Effector memory CD4-positive, alpha-beta T cell (primary cell): ENCODE measurements around the gene STK31.
"Not testable (repeated sequence)": the region's sequence is repeated elsewhere in the genome, so short reads cannot be mapped to it uniquely, and the experiment has no call there.

Experiments
- DNase-seq, 3 donors: peaks; one replicate each; pipeline ENCODE4 v3.0.0-alpha.2; 2020
- H3K27ac ChIP-seq: 2 replicates; pipeline ENCODE4 v1.7.0; 2013; ENCODE audit warnings: mild to moderate bottlenecking, low read length, moderate library complexity; ENCODE audit not compliant: insufficient read depth, poor library complexity, severe bottlenecking
- H3K27me3 ChIP-seq: replicated peaks from 2 replicates; pipeline ENCODE4 v1.7.0; 2013; ENCODE audit warnings: mild to moderate bottlenecking, low read length; ENCODE audit not compliant: insufficient read depth, control insufficient read depth, poor library complexity, severe bottlenecking
- H3K36me3 ChIP-seq: 2 replicates; pipeline ENCODE4 v1.7.0; 2013; ENCODE audit warnings: mild to moderate bottlenecking, low read length, moderate library complexity; ENCODE audit not compliant: control insufficient read depth, insufficient read depth
- H3K4me1 ChIP-seq: 2 replicates; pipeline ENCODE4 v1.7.0; 2013; ENCODE audit warnings: low read length, mild to moderate bottlenecking; ENCODE audit not compliant: control insufficient read depth, insufficient read depth, poor library complexity, severe bottlenecking
- H3K4me3 ChIP-seq: 2 replicates; pipeline ENCODE4 v1.7.0; 2013; ENCODE audit warnings: low read length, low read depth, mild to moderate bottlenecking; ENCODE audit not compliant: insufficient read depth, poor library complexity, severe bottlenecking
- H3K9me3 ChIP-seq: 2 replicates; pipeline ENCODE4 v1.7.0; 2013; ENCODE audit warnings: mild to moderate bottlenecking, low read length, moderate library complexity; ENCODE audit not compliant: control insufficient read depth

STK31 gene

DNA sequence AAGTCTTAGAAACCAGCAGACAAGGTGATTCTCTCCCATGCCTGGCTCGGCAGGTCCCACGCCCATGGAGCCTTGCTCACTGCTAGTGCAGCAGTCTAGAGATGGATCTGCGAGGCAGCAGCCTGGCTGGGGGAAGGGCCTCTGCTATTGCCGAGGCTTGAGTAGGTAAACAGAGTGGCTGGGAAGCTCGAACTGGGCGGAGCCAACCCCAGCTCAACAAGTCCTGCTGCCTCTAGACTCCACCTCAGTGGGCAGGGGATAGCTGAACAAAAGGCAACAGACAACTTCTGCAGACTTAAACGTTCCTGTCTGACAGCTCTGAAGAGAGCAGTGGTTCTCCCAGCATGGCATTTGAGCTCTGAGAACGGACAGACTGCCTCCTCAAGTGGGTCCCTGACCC is 134.8 kb downstream of the STK31 start:
- not testable (repeated sequence) for H3K9me3 ChIP-seq, H3K36me3 ChIP-seq, H3K4me3 ChIP-seq, H3K27ac ChIP-seq, H3K27me3 ChIP-seq, DNase-seq, H3K4me1 ChIP-seq

DNA sequence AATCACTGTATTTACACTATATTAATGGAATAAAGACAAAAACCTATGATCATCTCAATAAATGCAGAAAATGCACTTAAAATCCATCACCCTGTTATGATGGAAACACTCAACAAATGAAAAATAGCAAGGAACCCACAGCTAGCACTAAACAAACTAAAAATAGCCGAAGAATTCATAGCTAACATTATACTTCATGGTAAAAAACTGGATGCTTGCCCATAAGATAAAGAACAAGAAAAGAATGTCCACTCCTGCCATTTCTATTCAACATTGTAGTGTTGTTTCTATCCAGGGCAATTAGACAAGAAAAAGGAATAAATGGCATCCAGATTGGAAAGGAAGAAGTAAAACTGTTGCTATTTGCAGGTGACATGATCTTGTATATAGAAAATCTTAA is 142.1 kb downstream of the STK31 start:
- Histone ChIP-seq H3K4me1 (no peaks in the 10 kb centered on the region), H3K27ac (no peak overlapping the region), H3K4me3 (no peak overlapping the region), H3K9me3 (no peaks in the 10 kb centered on the region), H3K27me3 (no peaks in the 10 kb centered on the region), H3K36me3 (no peaks in the 10 kb centered on the region)
- DNase-seq = no peak

- Histone ChIP-seq H3K27me3 (no peaks in the 10 kb centered on the region), H3K9me3 (no peaks in the 10 kb centered on the region), H3K27ac (no peak overlapping the region), H3K4me3 (no peak overlapping the region), H3K4me1 (no peaks in the 10 kb centered on the region), H3K36me3 (no peaks in the 10 kb centered on the region)
- no peak for DNase-seq
These were observed 143.0 kb downstream of the STK31 start for GRCh38 chr7:23852988-23853387.

DNA sequence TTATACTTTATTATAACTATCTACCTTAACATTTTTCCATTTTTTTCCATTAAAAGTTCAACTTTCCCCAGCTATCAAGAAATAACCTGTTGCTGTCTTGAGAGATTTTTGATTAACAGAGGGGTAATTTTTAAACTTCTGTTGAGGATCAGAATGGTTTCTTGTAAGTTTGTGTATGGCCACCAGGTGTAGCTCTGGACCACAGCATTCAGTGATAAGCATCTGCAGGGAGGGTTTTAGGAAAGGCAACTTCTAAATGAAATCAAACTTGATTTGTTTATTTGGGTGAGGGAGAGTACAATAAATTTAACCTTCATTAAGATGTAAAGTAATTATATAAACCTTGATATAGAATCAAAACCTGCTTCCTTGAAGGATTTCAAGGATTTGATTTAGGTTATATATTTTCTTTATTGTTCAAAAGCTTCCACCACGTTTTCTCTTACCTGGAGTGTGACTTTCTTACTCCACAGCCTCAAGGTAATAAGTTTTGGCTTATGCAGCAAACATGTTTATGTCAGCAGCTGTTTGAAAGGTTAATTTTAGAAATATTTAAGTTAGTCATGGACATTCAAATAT is 153.3 kb downstream of the STK31 start:
- H3K27me3 ChIP-seq = no peaks in the 10 kb centered on the region
- DNase-seq = no peak
- no peaks in the 10 kb centered on the region for H3K36me3 ChIP-seq
- no peak overlapping the region for H3K4me3 ChIP-seq
- H3K9me3 ChIP-seq = no peaks in the 10 kb centered on the region
- no peak overlapping the region for H3K27ac ChIP-seq
- H3K4me1 ChIP-seq = no peaks in the 10 kb centered on the region

DNA sequence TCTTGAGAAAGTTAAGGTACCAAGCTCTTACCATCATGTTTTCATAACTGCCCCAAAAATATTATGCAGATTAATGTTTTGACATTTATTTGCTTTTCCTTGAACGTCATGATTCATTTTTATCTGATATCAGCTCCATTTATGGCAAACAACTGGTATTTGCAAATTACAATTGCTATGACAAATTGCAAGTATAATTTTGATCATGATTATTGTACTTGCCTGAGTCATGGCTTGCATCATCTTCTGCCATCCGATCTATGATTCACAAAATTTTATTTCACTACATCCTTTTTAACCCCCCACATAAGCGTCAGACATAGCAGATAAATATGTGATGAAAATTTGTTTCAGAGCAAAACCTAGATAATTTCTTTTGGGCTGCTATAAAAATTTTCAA is 155.0 kb downstream of the STK31 start:
- DNase-seq = no peak
- no peaks in the 10 kb centered on the region for H3K4me1 ChIP-seq
- H3K27ac ChIP-seq = no peak overlapping the region
- H3K4me3 ChIP-seq = no peak overlapping the region
- H3K9me3 ChIP-seq = no peaks in the 10 kb centered on the region
- no peaks in the 10 kb centered on the region for H3K36me3 ChIP-seq
- H3K27me3 ChIP-seq = no peaks in the 10 kb centered on the region

- no peak overlapping the region for H3K27ac ChIP-seq
- DNase-seq = no peak
- H3K4me3 ChIP-seq = no peak overlapping the region
- H3K4me1 ChIP-seq = no peaks in the 10 kb centered on the region
- no peaks in the 10 kb centered on the region for H3K36me3 ChIP-seq
- no peaks in the 10 kb centered on the region for H3K9me3 ChIP-seq
- no peaks in the 10 kb centered on the region for H3K27me3 ChIP-seq
These were observed 163.3 kb downstream of the STK31 start for GRCh38 chr7:23873306-23873705.

- not testable (repeated sequence) for H3K4me1 ChIP-seq, H3K4me3 ChIP-seq, DNase-seq
These were observed 166.5 kb downstream of the STK31 start for GRCh38 chr7:23876526-23876925.

More at GRCh38 chr7:23876526-23876925, 166.5 kb downstream of the STK31 start:
- H3K27me3 ChIP-seq, H3K9me3 ChIP-seq, H3K36me3 ChIP-seq, H3K27ac ChIP-seq: not testable (repeated sequence)
